Brain microvascular endothelial cell (primary cell): Measurements from ENCODE around the gene FHIP1A.

Experiments used
- DNase-seq: peaks from one replicate; pipeline ENCODE4 v3.0.0-alpha.2; 2020
- H3K27ac ChIP-seq: fragments of 250-450 bp; sonication (Bioruptor Pico); 2 replicates; pipeline ENCODE4 v1.5.1; 2020; ENCODE audit warnings: mild to moderate bottlenecking, moderate library complexity
- H3K27me3 ChIP-seq: fragments of 250-450 bp; sonication (Bioruptor Pico); replicated peaks from 2 replicates; pipeline ENCODE4 v1.5.1; 2020; ENCODE audit warnings: mild to moderate bottlenecking
- H3K36me3 ChIP-seq: fragments of 250-450 bp; sonication (Bioruptor Pico); replicated peaks from 2 replicates; pipeline ENCODE4 v1.5.1; 2020; ENCODE audit warnings: mild to moderate bottlenecking
- H3K4me3 ChIP-seq: 2 replicates; pipeline ENCODE4 v1.5.1; 2011; ENCODE audit warnings: low read depth, mild to moderate bottlenecking, control low read depth, low read length, moderate library complexity
- in situ Hi-C: cut with HindIII; loops from 2 replicates; pipeline ENCODE4 v1.10.0; 2017; ENCODE audit warnings: low sequenced_read_pairs, low pct_ligation_motif_present
- TF ChIP-seq, protein P1 (sequence below): IDR thresholded peaks from 2 replicates; pipeline ENCODE4 v1.5.1; 2011; ENCODE audit warnings: low read depth, mild to moderate bottlenecking, moderate library complexity, low read length, control low read depth, inconsistent platforms; ENCODE audit errors: missing control alignments

FHIP1A gene

DNA sequence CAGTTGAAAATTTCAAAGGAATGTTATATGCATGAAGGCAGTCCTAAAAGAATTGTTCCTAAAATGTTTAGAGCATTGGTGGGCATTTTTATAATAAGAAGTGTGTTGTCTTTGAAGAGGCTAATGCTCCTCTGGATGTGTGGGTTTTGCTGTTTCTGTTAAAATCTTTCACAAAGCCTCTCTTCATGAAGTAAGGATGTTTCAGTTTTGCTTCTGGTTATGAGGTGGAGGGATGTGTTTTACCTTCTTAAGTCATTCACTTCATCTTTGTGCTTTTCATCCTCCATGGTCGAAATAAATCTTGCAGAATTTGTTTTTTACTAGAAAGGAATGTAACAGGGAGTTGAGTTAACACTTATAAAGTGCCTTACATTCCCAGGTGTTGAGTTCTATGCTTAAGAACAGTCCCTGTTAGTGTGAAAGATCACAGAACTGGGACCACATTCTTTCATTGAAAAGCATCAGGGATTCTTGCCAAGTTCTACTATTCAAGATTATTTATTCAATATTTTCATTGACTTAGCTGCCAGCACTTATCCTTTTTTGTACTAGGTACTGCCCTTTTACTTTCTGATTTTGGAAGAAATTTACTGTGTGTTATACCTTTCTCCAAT lies 21.1 kb downstream of the FHIP1A start:
- Histone ChIP-seq H3K36me3 (no peaks in the 10 kb centered on the region), H3K27ac (no peak overlapping the region)

DNA sequence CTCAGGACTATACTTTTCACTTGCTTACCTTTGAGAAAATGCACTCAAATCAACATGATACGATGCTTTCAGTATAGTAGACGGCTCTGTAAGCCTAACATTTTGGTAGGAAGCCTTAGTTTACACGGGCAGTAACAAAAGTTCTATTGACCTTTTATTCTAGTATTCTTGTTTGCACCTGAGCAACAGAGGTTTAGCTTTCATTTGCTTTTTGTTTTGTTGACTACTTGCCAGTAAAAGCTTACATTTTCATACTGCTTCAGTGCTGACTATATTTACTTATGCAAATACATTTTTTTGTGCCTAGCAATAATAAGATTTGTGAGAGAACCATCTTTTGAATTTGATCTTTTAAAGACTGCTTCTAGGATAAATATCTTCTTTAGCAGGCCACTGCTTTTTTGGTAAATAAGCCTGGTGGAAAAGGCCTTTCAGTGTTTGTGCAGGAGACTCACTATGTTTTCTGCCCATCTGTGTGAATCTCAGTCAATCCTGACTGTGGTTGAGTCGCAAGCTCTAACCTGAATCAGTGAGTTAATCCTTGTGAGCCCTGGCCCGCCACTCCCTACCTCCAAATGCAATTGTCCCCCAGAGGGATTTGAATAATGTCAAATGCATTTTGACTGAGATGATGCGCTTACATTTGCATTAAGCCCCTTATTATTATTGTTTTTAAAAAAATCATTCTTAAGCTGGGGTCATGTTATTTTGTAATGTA lies 21.9 kb downstream of the FHIP1A start:
- Histone ChIP-seq H3K27ac (no peak overlapping the region), H3K27me3 (no peaks in the 10 kb centered on the region), H3K4me3 (no peak overlapping the region), H3K36me3 (no peaks in the 10 kb centered on the region)
- no peak for DNase-seq
- in situ Hi-C loops = no loop called here
- TF ChIP-seq, protein P1, sequence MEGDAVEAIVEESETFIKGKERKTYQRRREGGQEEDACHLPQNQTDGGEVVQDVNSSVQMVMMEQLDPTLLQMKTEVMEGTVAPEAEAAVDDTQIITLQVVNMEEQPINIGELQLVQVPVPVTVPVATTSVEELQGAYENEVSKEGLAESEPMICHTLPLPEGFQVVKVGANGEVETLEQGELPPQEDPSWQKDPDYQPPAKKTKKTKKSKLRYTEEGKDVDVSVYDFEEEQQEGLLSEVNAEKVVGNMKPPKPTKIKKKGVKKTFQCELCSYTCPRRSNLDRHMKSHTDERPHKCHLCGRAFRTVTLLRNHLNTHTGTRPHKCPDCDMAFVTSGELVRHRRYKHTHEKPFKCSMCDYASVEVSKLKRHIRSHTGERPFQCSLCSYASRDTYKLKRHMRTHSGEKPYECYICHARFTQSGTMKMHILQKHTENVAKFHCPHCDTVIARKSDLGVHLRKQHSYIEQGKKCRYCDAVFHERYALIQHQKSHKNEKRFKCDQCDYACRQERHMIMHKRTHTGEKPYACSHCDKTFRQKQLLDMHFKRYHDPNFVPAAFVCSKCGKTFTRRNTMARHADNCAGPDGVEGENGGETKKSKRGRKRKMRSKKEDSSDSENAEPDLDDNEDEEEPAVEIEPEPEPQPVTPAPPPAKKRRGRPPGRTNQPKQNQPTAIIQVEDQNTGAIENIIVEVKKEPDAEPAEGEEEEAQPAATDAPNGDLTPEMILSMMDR = no peak

More for the DNA sequence above, 21.1 kb downstream of the FHIP1A start:
- in situ Hi-C loops = no loop called here
- Histone ChIP-seq H3K27me3 (no peaks in the 10 kb centered on the region), H3K4me3 (no peak overlapping the region)
- TF ChIP-seq, protein P1 = no peak
- DNase-seq = no peak

DNA sequence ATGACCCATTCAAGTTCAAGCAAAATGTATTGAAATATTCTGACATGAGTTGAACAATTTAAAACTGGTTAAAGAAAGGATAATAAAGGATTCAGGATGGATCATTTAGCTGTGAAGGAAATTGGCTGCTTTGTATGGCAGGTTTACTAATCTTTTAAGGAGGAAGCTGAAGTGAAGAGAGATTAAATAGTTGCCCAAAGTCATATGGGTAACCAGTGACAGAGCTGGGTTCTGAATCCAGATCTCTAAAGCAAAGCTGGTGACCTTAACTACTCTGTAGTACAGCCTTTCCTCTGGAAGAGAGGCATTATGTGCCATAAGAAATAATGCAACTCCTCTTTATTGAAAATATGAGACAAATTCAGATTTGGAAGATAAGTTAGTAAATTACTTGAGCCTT lies 22.8 kb downstream of the FHIP1A start:
- no peak overlapping the region for H3K27ac ChIP-seq
- no peaks in the 10 kb centered on the region for H3K27me3 ChIP-seq
- H3K4me3 ChIP-seq = no peak overlapping the region
- DNase-seq = no peak
- H3K36me3 ChIP-seq = no peaks in the 10 kb centered on the region
- in situ Hi-C loops = no loop called here
- TF ChIP-seq, protein P1 = no peak

DNA sequence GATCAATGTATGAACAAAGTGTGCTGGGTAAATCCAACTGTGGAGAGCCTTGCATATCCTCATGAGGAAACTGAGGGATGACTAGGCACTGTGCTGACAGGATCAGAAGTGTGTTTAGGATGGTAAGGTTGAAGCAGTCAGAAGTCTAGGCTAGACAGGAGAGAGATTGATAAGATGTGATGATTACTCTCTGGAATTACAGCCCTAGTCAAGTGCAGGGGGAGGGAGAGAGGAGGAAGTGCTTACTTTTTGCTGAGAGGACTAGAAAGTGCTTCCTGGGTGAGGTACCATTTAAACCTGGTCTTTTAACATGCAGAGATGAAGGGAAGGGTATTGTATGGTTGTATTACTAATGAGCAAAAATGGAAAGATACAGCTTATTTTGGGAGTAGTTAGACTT lies 23.7 kb downstream of the FHIP1A start:
- TF ChIP-seq, protein P1 = no peak
- no peak overlapping the region for H3K4me3 ChIP-seq
- H3K27ac ChIP-seq = no peak overlapping the region
- in situ Hi-C loops = no loop called here
- no peaks in the 10 kb centered on the region for H3K27me3 ChIP-seq
- DNase-seq = no peak
- H3K36me3 ChIP-seq = no peaks in the 10 kb centered on the region

DNA sequence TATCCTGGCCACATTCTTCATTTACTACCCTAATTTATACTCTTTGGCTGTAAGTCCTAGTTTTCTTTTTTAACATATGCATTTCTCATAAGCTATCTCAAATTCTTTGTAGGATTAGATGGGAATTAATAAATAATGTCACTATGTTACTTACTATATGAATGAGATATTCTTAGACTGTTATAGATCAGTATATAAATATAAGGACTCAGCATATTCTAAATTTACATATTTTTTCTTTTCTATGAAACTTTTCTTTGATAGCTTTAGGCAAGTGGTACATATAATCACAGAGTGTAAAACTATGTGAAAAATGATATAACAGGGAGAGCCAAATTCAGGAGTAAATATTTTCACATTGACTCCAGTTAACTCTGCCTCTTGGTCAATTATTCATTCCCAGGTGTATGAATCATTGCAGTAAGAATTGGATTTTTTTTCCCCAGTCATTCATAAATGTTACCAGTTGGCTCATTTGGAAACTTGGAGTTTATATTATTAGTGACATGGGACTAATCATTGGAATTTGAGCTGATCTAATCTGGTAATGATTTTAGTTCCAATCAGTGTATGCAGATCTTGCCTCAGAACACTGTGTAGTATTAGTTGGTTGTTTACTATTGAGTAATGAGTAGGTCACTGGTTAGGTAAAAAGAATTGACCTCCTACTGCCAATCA lies 25.3 kb downstream of the FHIP1A start:
- Histone ChIP-seq H3K4me3 (no peak overlapping the region), H3K27ac (no peak overlapping the region), H3K27me3 (no peaks in the 10 kb centered on the region), H3K36me3 (no peaks in the 10 kb centered on the region)
- DNase-seq = no peak
- TF ChIP-seq, protein P1 = no peak
- in situ Hi-C loops = no loop called here
